Karpas-422 (cell line): Measurements from ENCODE around the gene MARF1. TPM values are rescaled to one million over a fixed set of nuclear protein-coding genes. Genes with fewer than 3 reads are reported as not detected.

Experiments used
- DNase-seq: peaks from one replicate; pipeline ENCODE4 v3.0.0-alpha.2; 2015
- H2AFZ ChIP-seq: fragments of 200-600 bp; sonication (generic); 2 replicates; pipeline ENCODE4 v1.6.1; 2014; ENCODE audit warnings: antibody characterized with exemption, low read length, mixed read lengths
- H3K27ac ChIP-seq: fragments of 200-600 bp; sonication (generic); 2 replicates; pipeline ENCODE4 v1.5.1; 2014; ENCODE audit warnings: mild to moderate bottlenecking, low read length, moderate library complexity
- H3K27me3 ChIP-seq: fragments of 200-600 bp; sonication (generic); 2 replicates; pipeline ENCODE4 v1.6.1; 2014; ENCODE audit warnings: low read length, mixed read lengths
- H3K36me3 ChIP-seq: fragments of 200-600 bp; sonication (generic); 2 replicates; pipeline ENCODE4 v1.6.1; 2014; ENCODE audit warnings: low read length, mixed read lengths; ENCODE audit not compliant: insufficient read depth
- H3K4me1 ChIP-seq: fragments of 200-600 bp; sonication (generic); 2 replicates; pipeline ENCODE4 v1.6.1; 2014; ENCODE audit warnings: mild to moderate bottlenecking, low read length, mixed read lengths
- H3K4me2 ChIP-seq: fragments of 200-600 bp; sonication (generic); 2 replicates; pipeline ENCODE4 v1.6.1; 2014; ENCODE audit warnings: low read length, low read depth, mild to moderate bottlenecking; ENCODE audit not compliant: poor library complexity, severe bottlenecking
- H3K4me3 ChIP-seq: fragments of 200-600 bp; sonication (generic); 2 replicates; pipeline ENCODE4 v1.5.1; 2014; ENCODE audit warnings: mild to moderate bottlenecking, antibody characterized with exemption, low read length, mixed read lengths
- H3K79me2 ChIP-seq: fragments of 200-600 bp; sonication (generic); 2 replicates; pipeline ENCODE4 v1.6.1; 2014; ENCODE audit warnings: mild to moderate bottlenecking, low read length, mixed read lengths
- H3K9ac ChIP-seq: fragments of 200-600 bp; sonication (generic); 2 replicates; pipeline ENCODE4 v1.6.0; 2014; ENCODE audit warnings: low read length
- H3K9me2 ChIP-seq: fragments of 200-600 bp; sonication (generic), shearing (Covaris generic); replicated peaks from 2 replicates; pipeline ENCODE4 v1.6.0; 2014; ENCODE audit warnings: mild to moderate bottlenecking, low read length, moderate library complexity; ENCODE audit not compliant: insufficient read depth
- H3K9me3 ChIP-seq: fragments of 300-700, 200-600 bp; sonication (generic); 2 replicates; pipeline ENCODE4 v1.6.1; 2014; ENCODE audit warnings: low read length, mixed read lengths
- H4K20me1 ChIP-seq: fragments of 200-600 bp; sonication (generic); 2 replicates; pipeline ENCODE4 v1.6.1; 2014; ENCODE audit warnings: mild to moderate bottlenecking, antibody characterized with exemption, low read length, low read depth; ENCODE audit not compliant: insufficient read depth
- total RNA-seq: library from RNA; depleted of rRNA; stranded (reverse); fragments of >200 nt; shearing (Covaris generic); gene quantifications from 2 replicates; pipeline ENCODE4 v1.2.3, GENCODE V29; 2014; ENCODE audit warnings: low replicate concordance

Gene MARF1
- total RNA-seq, 1 experiment from 2014 or later = 73.1 TPM

DNA sequence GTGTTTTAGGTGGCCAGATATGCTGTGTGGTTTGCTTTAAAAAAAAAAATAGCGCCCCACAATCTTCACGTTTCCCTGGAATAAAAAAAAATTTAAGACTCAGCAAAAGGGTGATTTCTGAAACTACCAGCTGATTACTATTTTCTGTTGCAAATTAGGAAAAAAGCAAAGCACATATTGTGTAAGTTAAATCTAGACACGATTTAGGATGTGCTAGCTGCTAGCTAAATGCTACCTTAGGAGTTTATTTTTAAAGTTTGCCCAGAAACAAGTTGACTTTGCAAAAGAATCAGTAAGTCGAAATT lies 944 bp upstream of the MARF1 start:
- Histone ChIP-seq H3K9me3 (no peaks in the 10 kb centered on the region), H3K79me2 (peaks cover 26% of the 10 kb centered on the region), H3K27ac (peak overlapping the region; percentile 71; the same call in 1 of the 2 replicates), H3K9me2 (no peaks in the 10 kb centered on the region), H4K20me1 (no peaks in the 10 kb centered on the region), H3K27me3 (no peaks in the 10 kb centered on the region), H3K4me1 (peaks cover 60% of the 10 kb centered on the region), H3K4me3 (peak overlapping the region; percentile 85), H3K9ac (peak overlapping the region; percentile 89), H2AFZ (no peak overlapping the region), H3K36me3 (peaks cover under 1% of the 10 kb centered on the region; the same call in 1 of the 2 replicates), H3K4me2 (peak overlapping the region; percentile 97)
- no peak for DNase-seq

GRCh38 chr16:15642557-15643047 lies 352 bp downstream of the MARF1 start:
- H3K9ac ChIP-seq = peak overlapping the region; percentile 89
- H3K27me3 ChIP-seq = no peaks in the 10 kb centered on the region
- H3K9me2 ChIP-seq = no peaks in the 10 kb centered on the region
- H3K9me3 ChIP-seq = no peaks in the 10 kb centered on the region
- H3K27ac ChIP-seq = peak overlapping the region; percentile 97
- H3K79me2 ChIP-seq = peaks cover 33% of the 10 kb centered on the region
- DNase-seq = peak; percentile 96
- peaks cover 68% of the 10 kb centered on the region for H3K4me1 ChIP-seq
- H4K20me1 ChIP-seq = no peaks in the 10 kb centered on the region
- no peak overlapping the region for H2AFZ ChIP-seq
- H3K36me3 ChIP-seq = peaks cover 10% of the 10 kb centered on the region; the same call in 1 of the 2 replicates
- peak overlapping the region; percentile 97 for H3K4me2 ChIP-seq
- peak overlapping the region; percentile 85 for H3K4me3 ChIP-seq

DNA sequence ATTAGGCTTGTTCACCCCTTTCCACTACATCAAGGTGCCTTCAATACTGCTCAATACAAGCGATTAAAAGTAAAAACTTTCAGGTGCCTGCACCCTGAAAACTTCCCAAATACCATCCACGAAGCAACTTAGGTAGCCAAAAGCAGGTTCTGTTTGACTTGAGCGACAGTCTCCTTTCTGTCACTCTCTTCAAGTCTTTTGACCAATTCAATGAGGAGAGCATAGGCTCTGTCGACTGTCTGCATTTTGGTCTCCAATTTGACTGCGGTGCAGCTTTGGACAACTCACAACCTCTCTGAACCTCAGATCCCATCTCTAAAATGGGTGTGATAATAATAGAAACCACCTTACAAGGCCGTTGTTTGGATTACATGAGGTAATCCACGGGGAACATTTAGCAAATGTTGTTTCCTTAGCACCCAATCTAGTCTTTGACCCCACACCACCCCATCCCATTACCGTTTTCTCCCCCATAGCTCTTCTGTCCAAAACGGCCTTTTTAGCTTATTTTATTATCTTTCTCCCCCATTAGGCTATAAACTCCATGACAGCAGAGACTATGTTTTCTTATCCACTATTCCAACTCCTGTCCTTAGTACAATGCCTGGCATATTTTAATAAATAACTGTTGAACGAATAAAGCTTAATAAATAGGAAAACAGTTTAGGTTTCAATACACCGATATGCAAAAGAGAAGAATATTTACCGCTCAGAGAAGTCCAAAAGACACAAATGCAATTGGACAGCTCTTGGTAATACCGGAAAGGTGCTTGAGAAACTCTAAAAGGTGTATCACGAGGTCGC lies 999 bp downstream of the MARF1 start:
- Histone ChIP-seq H3K79me2 (peaks cover 38% of the 10 kb centered on the region), H3K9me2 (no peaks in the 10 kb centered on the region)
- peak; percentile 76 for DNase-seq

GRCh38 chr16:15640966-15641365 lies 2.0 kb downstream of the MARF1 start:
- Histone ChIP-seq H3K4me3 (peak overlapping the region; percentile 85), H3K79me2 (peaks cover 43% of the 10 kb centered on the region), H4K20me1 (no peaks in the 10 kb centered on the region), H3K9me3 (no peaks in the 10 kb centered on the region), H3K27me3 (no peaks in the 10 kb centered on the region), H3K36me3 (peaks cover 24% of the 10 kb centered on the region), H3K9ac (peak overlapping the region; percentile 89), H3K4me1 (peaks cover 76% of the 10 kb centered on the region), H3K4me2 (peak overlapping the region; percentile 97), H2AFZ (no peak overlapping the region), H3K9me2 (no peaks in the 10 kb centered on the region), H3K27ac (peak overlapping the region; percentile 97)
- peak; percentile 54 for DNase-seq

More for the DNA sequence above, 999 bp downstream of the MARF1 start:
- Histone ChIP-seq H3K9ac (peak overlapping the region; percentile 89), H3K27ac (peak overlapping the region; percentile 97), H3K27me3 (no peaks in the 10 kb centered on the region), H3K4me2 (peak overlapping the region; percentile 97), H4K20me1 (no peaks in the 10 kb centered on the region), H2AFZ (no peak overlapping the region), H3K4me3 (peak overlapping the region; percentile 85), H3K9me3 (no peaks in the 10 kb centered on the region), H3K4me1 (peaks cover 70% of the 10 kb centered on the region), H3K36me3 (peaks cover 14% of the 10 kb centered on the region)

DNA sequence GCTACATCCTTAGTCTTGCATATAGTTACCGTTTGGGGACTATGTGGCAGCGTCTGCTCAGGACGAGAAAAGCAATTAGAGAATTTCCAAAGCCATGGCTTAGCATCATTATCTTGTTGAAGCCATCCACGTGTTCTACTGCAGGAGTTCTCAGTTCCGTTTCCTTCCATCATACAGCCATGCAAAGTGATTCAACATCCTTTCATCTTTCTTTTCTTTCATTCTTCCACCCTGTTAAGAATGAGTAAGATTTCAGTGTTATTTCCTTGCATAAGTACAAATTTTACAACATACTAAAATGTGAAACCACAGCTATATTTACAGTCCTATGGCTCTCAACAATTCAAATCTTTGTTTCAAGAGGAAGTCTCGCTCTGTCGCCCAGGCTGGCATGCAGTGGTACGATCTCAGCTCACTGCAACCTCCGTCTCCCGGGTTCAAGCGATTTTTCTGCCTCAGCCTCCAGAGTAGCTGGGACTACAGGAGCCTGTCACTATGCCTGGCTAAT lies 3.8 kb downstream of the MARF1 start:
- peaks cover 63% of the 10 kb centered on the region for H3K4me1 ChIP-seq
- H3K79me2 ChIP-seq = peaks cover 43% of the 10 kb centered on the region
- H3K9me3 ChIP-seq = no peaks in the 10 kb centered on the region
- no peaks in the 10 kb centered on the region for H3K9me2 ChIP-seq
- DNase-seq = peak; percentile 84
- H2AFZ ChIP-seq = peak overlapping the region; percentile 50
- peaks cover 41% of the 10 kb centered on the region for H3K36me3 ChIP-seq
- H3K27me3 ChIP-seq = no peaks in the 10 kb centered on the region
- no peaks in the 10 kb centered on the region for H4K20me1 ChIP-seq
- peak overlapping the region; percentile 28; the same call in 1 of the 2 replicates for H3K4me3 ChIP-seq
- H3K27ac ChIP-seq = peak overlapping the region; percentile 97
- peak overlapping the region; percentile 53 for H3K9ac ChIP-seq
- H3K4me2 ChIP-seq = peak overlapping the region; percentile 97

DNA sequence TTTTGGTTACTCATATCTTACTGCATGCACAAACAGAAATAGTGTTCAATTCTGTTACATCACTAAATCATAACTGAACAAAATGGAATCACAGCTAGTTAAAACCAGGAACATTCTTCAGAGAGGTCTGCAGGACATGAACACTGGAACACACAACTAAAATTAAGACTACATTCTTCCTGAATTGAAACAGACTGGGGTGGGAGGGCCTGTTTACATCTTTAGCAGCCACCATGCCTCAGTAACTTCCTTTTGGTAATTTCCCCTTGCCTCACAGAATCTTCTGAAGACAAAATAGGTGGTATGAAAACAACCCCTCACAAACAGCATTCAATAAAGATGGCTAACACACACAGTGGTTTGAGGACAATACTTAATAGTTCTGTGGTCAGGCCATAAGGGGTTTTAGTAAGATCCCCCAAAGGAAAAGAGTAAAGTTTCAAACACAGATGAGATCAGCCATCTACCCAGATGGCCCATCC lies 6.5 kb downstream of the MARF1 start:
- Histone ChIP-seq H2AFZ (no peak overlapping the region), H3K36me3 (peaks cover 56% of the 10 kb centered on the region), H3K4me3 (no peak overlapping the region), H3K9me3 (no peaks in the 10 kb centered on the region), H3K79me2 (peaks cover 41% of the 10 kb centered on the region), H3K9me2 (no peaks in the 10 kb centered on the region), H3K4me2 (no peak overlapping the region), H4K20me1 (no peaks in the 10 kb centered on the region), H3K9ac (no peak overlapping the region), H3K4me1 (peaks cover 58% of the 10 kb centered on the region), H3K27ac (peak overlapping the region; percentile 62), H3K27me3 (no peaks in the 10 kb centered on the region)
- DNase-seq = no peak

DNA sequence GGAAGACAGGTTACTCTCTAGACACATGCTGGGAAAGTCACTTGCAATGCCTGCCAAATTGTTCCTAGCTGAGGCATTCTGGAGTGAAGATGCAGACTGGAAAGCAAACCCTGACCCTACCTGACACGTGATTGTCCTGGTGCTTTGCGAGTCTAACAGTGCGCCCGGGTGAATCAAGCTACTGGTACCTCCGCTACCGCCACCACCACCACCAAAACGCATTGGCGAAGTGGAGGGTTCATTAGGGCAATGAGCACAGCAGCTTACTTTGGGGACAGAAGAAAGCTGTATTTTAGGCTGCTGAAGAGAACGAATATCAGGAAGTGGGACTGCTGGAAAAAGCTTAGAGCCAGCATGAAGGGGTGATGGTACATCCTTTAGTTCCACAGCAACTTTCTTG lies 7.0 kb downstream of the MARF1 start:
- Histone ChIP-seq H3K9ac (no peak overlapping the region), H3K27me3 (no peaks in the 10 kb centered on the region), H3K4me3 (no peak overlapping the region), H3K27ac (peak overlapping the region; percentile 62), H2AFZ (no peak overlapping the region), H4K20me1 (no peaks in the 10 kb centered on the region), H3K79me2 (peaks cover 36% of the 10 kb centered on the region), H3K36me3 (peaks cover 56% of the 10 kb centered on the region), H3K9me2 (no peaks in the 10 kb centered on the region), H3K9me3 (no peaks in the 10 kb centered on the region), H3K4me2 (no peak overlapping the region), H3K4me1 (peaks cover 53% of the 10 kb centered on the region)
- no peak for DNase-seq

DNA sequence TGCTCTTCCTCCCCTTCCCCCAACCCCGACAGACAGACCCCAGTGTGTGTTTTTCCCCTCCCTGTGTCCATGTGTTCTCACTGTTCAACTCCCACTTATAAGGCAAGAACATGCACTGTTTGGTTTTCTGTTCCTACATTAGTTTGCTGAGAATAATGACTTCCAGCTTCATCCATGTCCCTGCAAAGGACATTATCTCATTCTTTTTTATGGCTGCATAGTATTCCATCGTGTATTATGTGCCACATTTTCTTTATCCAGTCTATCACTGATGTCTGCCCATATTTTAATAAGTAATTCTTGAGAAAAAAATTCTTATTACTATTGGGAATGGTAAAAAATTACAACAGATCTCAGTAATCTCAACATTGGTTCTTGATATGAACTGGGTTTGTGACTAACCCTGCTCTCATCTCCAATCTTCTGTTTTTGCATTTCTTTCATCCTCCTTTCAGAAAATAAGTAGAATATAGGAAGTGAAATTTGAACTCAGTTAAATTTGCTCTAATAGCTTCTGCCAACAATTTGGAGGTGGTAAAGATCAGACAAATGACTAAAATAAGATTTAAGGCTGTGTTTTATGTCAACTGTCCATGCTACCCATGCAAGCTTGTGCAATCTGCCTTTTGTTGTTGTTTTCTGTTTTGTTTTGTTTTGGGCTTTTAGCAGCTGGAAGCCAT lies 11.1 kb downstream of the MARF1 start:
- Histone ChIP-seq H3K36me3 (peaks cover 54% of the 10 kb centered on the region), H3K27me3 (no peaks in the 10 kb centered on the region), H3K9ac (no peak overlapping the region), H3K4me1 (peaks cover 17% of the 10 kb centered on the region), H4K20me1 (no peaks in the 10 kb centered on the region), H3K27ac (peak overlapping the region; percentile 73), H2AFZ (no peak overlapping the region), H3K4me3 (no peak overlapping the region), H3K9me3 (no peaks in the 10 kb centered on the region), H3K79me2 (peaks cover 39% of the 10 kb centered on the region), H3K9me2 (no peaks in the 10 kb centered on the region), H3K4me2 (no peak overlapping the region)
- DNase-seq = no peak
